Activated CD8-positive, alpha-beta T cell treated with anti-CD3 and anti-CD28 coated beads, Interleukin-2, amount 10 ng/mL, durations not matched to agents 7 days and 5 days (primary cell): Measurements from ENCODE around the gene IFT88. TPM values are rescaled to one million over a fixed set of nuclear protein-coding genes. Genes with fewer than 3 reads are reported as not detected.
"Not testable (repeated sequence)": the region's sequence is repeated elsewhere in the genome, so short reads cannot be mapped to it uniquely, and the experiment has no call there.

Experiments
- ATAC-seq: fragments of 150-1000 bp; cut with Tn5 transposase; one replicate; pipeline ENCODE4 v1.10.0; 2021; ENCODE audit warnings: moderate library complexity
- CTCF ChIA-PET: fragments of 350-600 bp; sonication (Branson Sonifier 250); formaldehyde crosslinking; loops from one replicate; lab custom pipeline; 2021; ENCODE audit warnings: antibody characterized with exemption; lab: Charles Lee
- POLR2A ChIA-PET: fragments of 350-600 bp; sonication (Branson Sonifier 250); formaldehyde crosslinking; loops from one replicate; lab custom pipeline; 2021; ENCODE audit warnings: antibody characterized with exemption; lab: Charles Lee
- DNase-seq: peaks from one replicate; pipeline ENCODE4 v3.0.0-alpha.2; 2020
- H3K27ac Mint-ChIP-seq: one replicate; pipeline ENCODE4 v1.8.0; 2021; ENCODE audit warnings: mild to moderate bottlenecking, mixed read lengths
- H3K27me3 Mint-ChIP-seq: one replicate; pipeline ENCODE4 v1.8.0; 2021; ENCODE audit warnings: low read depth, mixed read lengths
- H3K36me3 Mint-ChIP-seq: one replicate; pipeline ENCODE4 v1.8.0; 2021; ENCODE audit warnings: low read depth, mixed read lengths
- H3K4me1 Mint-ChIP-seq: one replicate; pipeline ENCODE4 v1.8.0; 2021; ENCODE audit warnings: low read depth, mixed read lengths
- H3K4me3 Mint-ChIP-seq: one replicate; pipeline ENCODE4 v1.8.0; 2021; ENCODE audit warnings: mild to moderate bottlenecking, mixed read lengths
- H3K9me3 Mint-ChIP-seq: one replicate; pipeline ENCODE4 v1.8.0; 2022; ENCODE audit warnings: mixed read lengths; ENCODE audit not compliant: insufficient read depth
- total RNA-seq, 2 experiments: library from RNA; stranded (reverse); gene quantifications; one replicate each; pipeline ENCODE4 v1.2.3, GENCODE V29; 2021

IFT88 gene
- total RNA-seq, 2 experiments from 2014 or later, result 6.6 to 7.5 TPM

DNA sequence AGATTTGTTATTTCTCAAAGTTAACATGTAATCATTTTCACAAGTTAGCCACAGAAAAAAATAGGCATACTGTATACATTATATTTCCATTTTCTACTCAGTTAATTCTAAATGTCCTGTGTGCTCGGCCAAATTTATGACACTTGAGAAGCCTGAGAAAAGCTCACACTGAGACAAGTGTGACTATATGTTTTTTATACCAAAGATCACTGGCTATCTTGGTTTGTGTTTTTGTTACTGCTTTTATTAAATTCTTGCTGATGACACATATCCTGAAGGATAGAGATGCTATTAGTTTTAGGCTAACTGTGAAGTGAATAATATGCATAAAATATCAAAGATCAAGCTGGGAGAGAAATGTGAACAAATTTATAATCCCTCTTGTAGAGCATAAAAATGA, 87.2 kb downstream of the IFT88 start:
- DNase-seq, result no peak
- no peak for ATAC-seq
- Mint-ChIP-seq H3K9me3 (no peaks in the 10 kb centered on the region), H3K27me3 (no peaks in the 10 kb centered on the region), H3K36me3 (no peaks in the 10 kb centered on the region), H3K27ac (no peak overlapping the region), H3K4me3 (no peak overlapping the region), H3K4me1 (no peaks in the 10 kb centered on the region)
- ChIA-PET CTCF (no interaction called here), POLR2A (no interaction called here)

DNA sequence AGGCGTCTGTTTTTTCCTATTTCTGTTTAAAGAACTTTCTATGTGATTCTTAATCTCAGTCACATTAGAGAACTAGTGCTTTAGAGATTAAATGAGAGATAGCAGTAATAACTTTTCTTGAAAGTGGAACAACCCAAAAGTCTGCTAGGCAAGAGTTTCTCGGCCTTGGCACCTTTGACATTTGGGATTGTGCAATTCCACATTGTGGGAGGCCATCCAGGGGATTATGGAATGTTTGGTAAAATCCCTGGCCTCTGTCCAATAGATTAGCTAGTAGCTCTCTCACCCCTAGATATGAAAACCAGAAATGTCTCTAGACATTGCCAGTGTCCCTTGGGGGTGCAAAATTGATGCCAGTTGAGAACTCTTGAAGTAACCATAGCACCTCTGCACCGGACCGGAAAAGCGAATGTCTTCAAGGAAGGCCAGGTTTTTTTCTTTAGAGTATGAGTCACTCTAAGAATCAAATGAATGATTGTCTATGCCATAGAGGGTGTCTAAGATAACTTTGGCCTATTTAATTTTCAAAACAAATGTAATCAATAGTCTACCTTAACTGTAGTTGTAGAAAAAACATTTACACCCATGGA, 91.6 kb downstream of the IFT88 start:
- ChIA-PET CTCF (no interaction called here), POLR2A (no interaction called here)
- Mint-ChIP-seq H3K4me3 (no peak overlapping the region), H3K36me3 (no peaks in the 10 kb centered on the region), H3K9me3 (no peaks in the 10 kb centered on the region), H3K27me3 (no peaks in the 10 kb centered on the region), H3K27ac (no peak overlapping the region), H3K4me1 (no peaks in the 10 kb centered on the region)
- no peak for ATAC-seq
- DNase-seq, result no peak

DNA sequence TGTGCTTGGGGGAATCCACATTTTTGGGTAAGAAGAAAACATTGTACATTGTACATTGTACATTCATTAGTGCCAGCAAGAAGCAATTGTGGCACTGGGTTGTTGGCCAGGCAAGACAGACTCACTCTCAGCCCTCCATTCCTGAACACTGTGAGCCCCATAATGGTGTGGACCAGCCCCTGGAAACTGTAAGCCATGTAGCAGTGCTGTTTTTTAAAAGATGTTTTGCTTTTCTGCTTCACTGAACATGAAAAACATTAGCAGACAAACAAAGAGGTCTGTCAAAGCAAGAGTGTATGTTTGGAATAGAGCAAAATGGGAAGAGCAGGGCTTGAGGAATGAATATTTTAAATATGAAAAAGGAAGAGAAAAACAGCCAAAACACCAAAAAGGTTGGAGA, 97.4 kb downstream of the IFT88 start:
- Mint-ChIP-seq H3K9me3 (no peaks in the 10 kb centered on the region), H3K27ac (no peak overlapping the region), H3K4me3 (no peak overlapping the region), H3K36me3 (no peaks in the 10 kb centered on the region), H3K27me3 (no peaks in the 10 kb centered on the region), H3K4me1 (no peaks in the 10 kb centered on the region)
- no peak for ATAC-seq
- ChIA-PET POLR2A (no interaction called here), CTCF (no interaction called here)
- no peak for DNase-seq

DNA sequence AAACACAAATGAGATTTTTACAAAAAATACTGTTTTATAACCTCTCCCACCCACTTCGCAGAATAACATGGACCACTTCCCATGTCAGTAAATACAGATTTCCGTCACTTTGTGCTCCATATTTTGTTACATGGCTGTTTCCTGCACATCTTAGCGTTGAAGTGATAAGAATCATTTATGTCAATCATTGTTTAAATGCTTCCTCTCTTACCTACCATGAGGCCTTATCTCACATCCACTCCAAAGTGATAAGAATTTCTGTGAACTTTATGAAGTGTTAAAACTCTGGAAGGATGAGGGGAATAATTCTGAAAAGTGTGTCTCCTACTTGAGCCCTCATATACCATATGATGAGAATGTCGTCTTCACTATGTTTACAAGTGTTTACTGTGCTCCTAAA, 100.0 kb downstream of the IFT88 start:
- CTCF ChIA-PET, result no interaction called here
- H3K27ac Mint-ChIP-seq, result no peak overlapping the region

DNA sequence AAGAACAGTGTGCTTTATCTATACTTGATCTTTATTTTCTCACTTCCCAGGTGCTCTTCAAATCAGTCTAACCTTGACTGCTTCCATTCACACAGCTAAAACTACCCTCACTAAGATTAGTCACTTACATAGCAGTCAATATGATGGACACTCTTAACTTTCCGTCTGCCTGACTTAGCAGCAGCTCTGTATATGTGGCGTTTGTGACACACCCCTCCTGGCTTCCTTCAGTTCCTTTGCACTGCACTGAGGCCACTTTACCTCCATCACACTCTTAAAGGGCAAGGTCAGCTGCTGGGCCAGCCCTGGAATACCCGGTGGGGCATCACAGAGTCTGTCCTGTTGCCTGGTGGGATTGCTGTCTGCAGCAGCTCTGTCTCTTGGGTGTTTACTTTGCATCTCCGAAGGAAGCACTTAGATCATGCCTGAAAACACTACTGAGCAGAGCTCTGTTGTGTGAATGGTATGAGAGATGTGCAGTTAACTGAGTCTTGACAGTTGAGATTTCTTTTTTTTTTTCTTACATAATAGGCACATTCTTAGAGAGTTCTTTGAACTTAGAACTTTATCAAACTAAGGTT, 101.0 kb downstream of the IFT88 start:
- Mint-ChIP-seq H3K9me3 (no peaks in the 10 kb centered on the region), H3K27me3 (no peaks in the 10 kb centered on the region), H3K27ac (no peak overlapping the region), H3K4me1 (no peaks in the 10 kb centered on the region), H3K4me3 (no peak overlapping the region), H3K36me3 (no peaks in the 10 kb centered on the region)
- ATAC-seq (no peak), DNase-seq (no peak)
- CTCF ChIA-PET, result no interaction called here
- POLR2A ChIA-PET, result no interaction called here

More for the DNA sequence above, 100.0 kb downstream of the IFT88 start:
- H3K4me1 Mint-ChIP-seq, result no peaks in the 10 kb centered on the region
- no peaks in the 10 kb centered on the region for H3K9me3 Mint-ChIP-seq
- POLR2A ChIA-PET, result no interaction called here
- ATAC-seq (no peak), DNase-seq (no peak)
- no peaks in the 10 kb centered on the region for H3K27me3 Mint-ChIP-seq
- H3K4me3 Mint-ChIP-seq, result no peak overlapping the region
- H3K36me3 Mint-ChIP-seq, result no peaks in the 10 kb centered on the region

DNA sequence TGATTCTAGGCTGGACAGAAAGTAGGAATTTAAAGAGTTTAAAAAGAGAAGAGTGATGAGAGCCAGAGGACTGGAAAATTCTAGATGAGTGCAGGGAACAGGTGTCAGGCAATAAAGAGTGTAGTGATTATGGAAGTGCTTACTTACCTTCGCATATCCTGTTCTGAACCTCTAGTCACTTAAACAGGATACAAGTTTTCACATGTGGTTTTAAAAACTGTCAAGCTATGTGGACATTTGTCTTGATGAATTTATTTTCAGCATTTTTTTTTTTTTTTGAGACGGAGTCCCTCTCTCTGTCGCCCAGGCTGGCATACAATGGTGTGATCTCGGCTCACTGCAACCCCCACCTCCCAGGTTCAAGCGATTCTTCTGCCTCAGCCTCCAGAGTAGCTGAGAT, 102.2 kb downstream of the IFT88 start:
- peak; percentile 51 for ATAC-seq
- CTCF ChIA-PET, result no interaction called here
- POLR2A ChIA-PET, result interaction anchor here (0.6 kb wide), 1 partner anchor 105 kb away, joined by 6 read pairs; the partner anchor contains the start of gene EEF1AKMT1

DNA sequence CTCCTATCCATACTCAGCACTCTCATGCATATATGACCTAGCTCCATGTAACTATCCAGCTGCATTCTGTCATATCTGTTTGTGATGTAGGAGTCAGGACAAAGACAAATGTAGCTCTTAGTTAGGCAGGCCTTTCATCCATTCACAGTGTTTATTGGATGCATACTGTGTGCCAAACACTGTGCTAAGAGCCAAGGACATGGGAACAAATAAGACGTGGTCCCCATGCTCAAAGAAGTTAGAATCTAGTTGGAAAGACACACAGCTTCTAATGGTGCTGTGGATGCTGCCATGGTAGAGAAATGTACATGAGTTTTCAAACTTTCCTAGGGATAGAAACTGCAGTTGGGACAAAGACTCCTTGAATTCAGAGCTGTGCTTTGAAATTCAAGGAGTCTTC, 104.8 kb downstream of the IFT88 start:
- CTCF ChIA-PET, result no interaction called here
- no peaks in the 10 kb centered on the region for H3K9me3 Mint-ChIP-seq

More for the DNA sequence above, 102.2 kb downstream of the IFT88 start:
- Mint-ChIP-seq H3K27me3 (no peaks in the 10 kb centered on the region), H3K27ac (no peak overlapping the region), H3K9me3 (no peaks in the 10 kb centered on the region), H3K4me3 (no peak overlapping the region), H3K36me3 (no peaks in the 10 kb centered on the region), H3K4me1 (no peaks in the 10 kb centered on the region)
- DNase-seq, result no peak

DNA sequence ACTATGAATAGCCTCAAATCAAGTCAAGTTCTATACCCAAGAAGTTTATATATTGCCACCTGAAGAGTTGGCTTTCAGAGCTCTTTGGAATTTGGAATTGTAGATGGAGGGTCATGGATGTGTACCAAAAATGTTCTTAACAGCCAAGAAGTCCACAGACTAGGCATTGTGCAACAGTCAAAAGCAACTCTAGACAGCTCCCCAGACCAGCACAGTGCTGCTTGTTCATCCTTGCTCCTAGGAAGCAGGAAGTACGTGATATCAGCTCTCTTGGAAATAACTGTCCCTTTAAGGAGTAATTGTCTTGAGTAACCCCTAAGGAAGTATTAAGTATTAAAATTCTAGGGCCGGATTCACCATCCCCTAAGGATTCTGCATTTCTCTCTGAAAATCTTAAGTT, 105.8 kb downstream of the IFT88 start:
- H3K4me3 Mint-ChIP-seq, result no peak overlapping the region
- no peaks in the 10 kb centered on the region for H3K27me3 Mint-ChIP-seq
- ChIA-PET CTCF (no interaction called here), POLR2A (no interaction called here)
- ATAC-seq, result no peak
- H3K27ac Mint-ChIP-seq, result no peak overlapping the region
- H3K36me3 Mint-ChIP-seq, result no peaks in the 10 kb centered on the region
- DNase-seq, result no peak
- H3K4me1 Mint-ChIP-seq, result no peaks in the 10 kb centered on the region
- H3K9me3 Mint-ChIP-seq, result no peaks in the 10 kb centered on the region

More for the DNA sequence above, 104.8 kb downstream of the IFT88 start:
- POLR2A ChIA-PET, result interaction anchor here (0.7 kb wide), 1 partner anchor 351 kb away, joined by 3 read pairs; no protein-coding TSS in a partner anchor
- Mint-ChIP-seq H3K4me1 (no peaks in the 10 kb centered on the region), H3K36me3 (no peaks in the 10 kb centered on the region), H3K27me3 (no peaks in the 10 kb centered on the region), H3K4me3 (no peak overlapping the region), H3K27ac (no peak overlapping the region)
- DNase-seq (no peak), ATAC-seq (no peak)

DNA sequence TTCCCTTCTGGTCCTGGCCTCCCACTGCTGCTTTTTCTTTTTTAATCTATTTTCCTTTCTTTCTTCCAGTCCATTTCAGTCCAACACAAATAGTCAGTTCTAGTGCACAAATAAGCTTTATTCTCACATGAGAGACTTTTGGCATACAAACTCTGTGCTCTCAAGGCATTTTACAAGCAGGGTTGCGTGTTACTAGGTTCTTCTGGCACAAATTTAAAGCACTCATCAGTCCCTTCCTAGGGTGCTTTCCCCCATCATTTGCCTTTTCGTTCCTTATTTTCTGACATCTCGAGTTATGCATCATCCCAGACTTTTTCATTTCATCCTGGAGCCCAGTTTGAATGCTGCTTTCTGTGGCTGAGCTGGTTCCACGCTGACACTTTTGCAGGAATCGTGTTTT, 106.8 kb downstream of the IFT88 start:
- ATAC-seq (no peak), DNase-seq (no peak)
- Mint-ChIP-seq H3K27me3 (no peaks in the 10 kb centered on the region), H3K4me3 (no peak overlapping the region), H3K27ac (no peak overlapping the region), H3K9me3 (no peaks in the 10 kb centered on the region), H3K4me1 (no peaks in the 10 kb centered on the region), H3K36me3 (no peaks in the 10 kb centered on the region)
- ChIA-PET CTCF (interaction anchor here (1.5 kb wide), 1 partner anchor 29 kb away, joined by 4 read pairs; no protein-coding TSS in a partner anchor), POLR2A (no interaction called here)

DNA sequence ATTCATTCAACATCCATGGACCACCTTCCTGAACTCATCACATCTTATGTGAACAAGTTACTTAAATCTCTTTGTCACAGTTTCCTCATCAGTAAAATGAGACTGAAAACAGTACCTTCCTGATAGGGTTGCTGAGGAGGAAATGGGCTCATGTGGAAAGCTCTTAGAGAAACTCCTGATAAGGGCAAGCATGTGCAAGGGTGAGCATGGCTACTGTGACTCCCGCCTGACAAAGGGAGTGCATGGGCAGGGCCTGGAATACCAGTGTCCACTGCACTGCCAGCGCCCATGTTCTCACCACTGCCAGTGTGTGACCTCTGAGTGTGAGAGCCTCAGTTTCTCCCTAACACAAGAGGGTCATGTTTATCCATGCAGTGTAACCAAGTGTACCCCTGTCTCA, 109.3 kb downstream of the IFT88 start:
- ATAC-seq, result no peak
- no peaks in the 10 kb centered on the region for H3K9me3 Mint-ChIP-seq
- no peak overlapping the region for H3K27ac Mint-ChIP-seq
- H3K27me3 Mint-ChIP-seq, result no peaks in the 10 kb centered on the region
- no peak overlapping the region for H3K4me3 Mint-ChIP-seq
- H3K36me3 Mint-ChIP-seq, result no peaks in the 10 kb centered on the region
- ChIA-PET POLR2A (no interaction called here), CTCF (no interaction called here)
- DNase-seq, result no peak
- H3K4me1 Mint-ChIP-seq, result no peaks in the 10 kb centered on the region

DNA sequence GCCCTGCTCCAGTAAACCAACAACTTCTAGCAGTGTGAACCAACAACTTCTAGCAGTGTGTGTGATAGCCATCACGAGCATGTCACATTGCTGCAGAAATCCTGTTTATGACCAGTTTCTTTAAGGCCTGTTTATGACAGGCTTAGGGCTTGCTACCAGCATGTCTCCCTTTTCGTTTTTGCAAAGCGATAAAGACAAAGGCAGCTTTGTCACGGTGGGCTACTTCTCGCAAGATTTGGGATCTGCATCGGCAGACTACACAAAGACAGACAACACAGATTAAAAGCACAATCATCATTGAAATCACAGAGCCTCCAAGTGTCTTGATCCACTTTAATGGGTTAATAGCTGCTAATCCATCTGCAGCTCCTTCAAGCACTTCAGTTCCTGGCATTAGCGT, 111.6 kb downstream of the IFT88 start:
- ATAC-seq, H3K27ac Mint-ChIP-seq, H3K27me3 Mint-ChIP-seq, H3K9me3 Mint-ChIP-seq, DNase-seq, H3K4me1 Mint-ChIP-seq, CTCF ChIA-PET, H3K36me3 Mint-ChIP-seq, POLR2A ChIA-PET, H3K4me3 Mint-ChIP-seq: not testable (repeated sequence)

DNA sequence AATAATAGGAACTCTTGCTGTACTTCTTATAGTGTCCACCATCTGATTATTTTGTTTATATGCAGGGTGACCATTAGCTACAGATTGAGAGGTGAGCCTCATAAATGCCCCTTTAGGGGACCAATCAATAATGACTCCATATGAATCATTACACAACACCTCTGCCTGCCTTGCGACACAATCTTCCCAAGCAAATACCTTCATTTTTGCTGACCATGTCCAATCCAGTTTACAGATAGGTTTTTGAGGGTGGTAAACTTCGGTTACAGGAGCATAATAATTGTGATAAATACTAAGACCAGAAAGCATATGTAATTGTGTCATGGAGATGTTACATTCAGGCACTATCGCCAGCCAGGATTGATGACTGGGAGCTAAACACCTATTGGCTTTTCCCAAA, 112.9 kb downstream of the IFT88 start:
- ChIA-PET CTCF (no interaction called here), POLR2A (no interaction called here)
- Mint-ChIP-seq H3K9me3 (no peaks in the 10 kb centered on the region), H3K36me3 (no peaks in the 10 kb centered on the region), H3K4me1 (no peaks in the 10 kb centered on the region), H3K27me3 (no peaks in the 10 kb centered on the region), H3K4me3 (no peak overlapping the region), H3K27ac (no peak overlapping the region)
- ATAC-seq (no peak), DNase-seq (no peak)
